Suprapubic skin (tissue), 3 donors: Measurements from ENCODE around the gene DERL3.

Experiments
- POLR2AphosphoS5 ChIP-seq, 3 donors: sonication (generic); formaldehyde crosslinking; IDR thresholded peaks; one replicate each; pipeline ENCODE4 v1.6.1; 2017; ENCODE audit warnings: antibody characterized with exemption in 3 of 3
- TF ChIP-seq, protein P1 (sequence below), 2 donors: fragments of 200-600 bp in 1 of 2; fragments of 450-650 bp in 1 of 2; sonication (generic) in 1 of 2; IDR thresholded peaks; one replicate each; pipeline ENCODE4 v1.5.1; 2016 to 2019; ENCODE audit warnings: antibody characterized with exemption in 2 of 2, mild to moderate bottlenecking in 1 of 2, moderate library complexity in 1 of 2

DNA sequence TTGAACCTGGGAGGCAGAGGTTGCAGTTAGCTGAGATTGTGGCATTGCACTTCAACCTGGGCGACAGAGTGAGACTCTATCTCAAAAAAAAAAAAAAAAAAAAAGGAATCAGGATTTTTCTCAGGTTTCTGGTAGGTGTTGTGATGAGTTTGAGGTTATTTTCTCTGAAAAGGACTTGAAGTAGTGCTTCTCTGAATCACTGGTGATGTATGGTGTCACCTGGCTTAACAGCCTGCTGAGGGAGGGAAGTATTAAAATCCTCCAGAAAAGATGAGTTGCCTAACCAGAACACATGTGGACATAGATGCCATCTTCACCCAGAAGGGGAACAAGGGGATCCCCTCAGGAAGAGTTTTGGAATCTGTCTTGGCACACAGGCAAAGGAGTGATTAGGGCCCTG is 32.0 kb downstream of the DERL3 start:
- TF ChIP-seq, protein P1, sequence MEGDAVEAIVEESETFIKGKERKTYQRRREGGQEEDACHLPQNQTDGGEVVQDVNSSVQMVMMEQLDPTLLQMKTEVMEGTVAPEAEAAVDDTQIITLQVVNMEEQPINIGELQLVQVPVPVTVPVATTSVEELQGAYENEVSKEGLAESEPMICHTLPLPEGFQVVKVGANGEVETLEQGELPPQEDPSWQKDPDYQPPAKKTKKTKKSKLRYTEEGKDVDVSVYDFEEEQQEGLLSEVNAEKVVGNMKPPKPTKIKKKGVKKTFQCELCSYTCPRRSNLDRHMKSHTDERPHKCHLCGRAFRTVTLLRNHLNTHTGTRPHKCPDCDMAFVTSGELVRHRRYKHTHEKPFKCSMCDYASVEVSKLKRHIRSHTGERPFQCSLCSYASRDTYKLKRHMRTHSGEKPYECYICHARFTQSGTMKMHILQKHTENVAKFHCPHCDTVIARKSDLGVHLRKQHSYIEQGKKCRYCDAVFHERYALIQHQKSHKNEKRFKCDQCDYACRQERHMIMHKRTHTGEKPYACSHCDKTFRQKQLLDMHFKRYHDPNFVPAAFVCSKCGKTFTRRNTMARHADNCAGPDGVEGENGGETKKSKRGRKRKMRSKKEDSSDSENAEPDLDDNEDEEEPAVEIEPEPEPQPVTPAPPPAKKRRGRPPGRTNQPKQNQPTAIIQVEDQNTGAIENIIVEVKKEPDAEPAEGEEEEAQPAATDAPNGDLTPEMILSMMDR (IDR thresholded peaks at IDR 0.05) = no peak
- TF ChIP-seq POLR2AphosphoS5 (IDR thresholded peaks at IDR 0.05) = no peak
